CD4-positive, alpha-beta memory T cell (primary cell): Measurements from ENCODE around the gene SCN5A. TPM values are rescaled to one million over a fixed set of nuclear protein-coding genes. Genes with fewer than 3 reads are reported as not detected.

Experiments used
- CTCF ChIA-PET: fragments of 350-600 bp; sonication (Branson Sonifier 250); formaldehyde crosslinking; loops from one replicate; lab custom pipeline; 2021; ENCODE audit warnings: inconsistent platforms; ENCODE audit not compliant: partially characterized antibody; lab: Charles Lee
- POLR2A ChIA-PET: fragments of 350-600 bp; sonication (Branson Sonifier 250); formaldehyde crosslinking; loops from one replicate; lab custom pipeline; 2021; ENCODE audit not compliant: partially characterized antibody; lab: Charles Lee
- DNase-seq, 5 donors: peaks; one replicate each; pipeline versions ENCODE4 v3.0.0 to v3.0.0-alpha.2; 2020 to 2022; ENCODE audit warnings: mixed read lengths in 1 of 5
- H3K27ac ChIP-seq: one replicate; pipeline ENCODE4 v1.7.0; 2013; ENCODE audit warnings: low read depth, low read length
- H3K27me3 ChIP-seq: 2 replicates; pipeline ENCODE4 v1.7.0; 2013; ENCODE audit warnings: mild to moderate bottlenecking, low read length, moderate library complexity; ENCODE audit not compliant: insufficient read depth
- H3K36me3 ChIP-seq: 2 replicates; pipeline ENCODE4 v1.7.0; 2013; ENCODE audit warnings: mild to moderate bottlenecking, low read length, moderate library complexity; ENCODE audit not compliant: insufficient read depth
- H3K4me1 ChIP-seq: 2 replicates; pipeline ENCODE4 v1.7.0; 2013; ENCODE audit warnings: mild to moderate bottlenecking, low read length, moderate library complexity; ENCODE audit not compliant: insufficient read depth
- H3K4me3 ChIP-seq, 2 donors: one replicate each; pipeline ENCODE4 v1.7.0; 2013; ENCODE audit warnings: low read length in 2 of 2, mild to moderate bottlenecking in 1 of 2
- H3K9me3 ChIP-seq, 2 donors: one replicate each; pipeline ENCODE4 v1.7.0; 2013; ENCODE audit warnings: low read length in 2 of 2, control low read depth in 1 of 2; ENCODE audit not compliant: control insufficient read depth in 1 of 2
- H3K27ac Mint-ChIP-seq, 7 donors: one replicate each; pipeline ENCODE4 v1.8.0; 2020 to 2021; ENCODE audit warnings: mixed read lengths in 7 of 7, mild to moderate bottlenecking in 6 of 7, inconsistent platforms in 3 of 7, moderate library complexity in 3 of 7
- H3K27me3 Mint-ChIP-seq, 2 donors: one replicate each; pipeline ENCODE4 v1.8.0; 2020 to 2021; ENCODE audit warnings: mixed read lengths in 2 of 2
- H3K36me3 Mint-ChIP-seq, 2 donors: one replicate each; pipeline ENCODE4 v1.8.0; 2020 to 2021; ENCODE audit warnings: mixed read lengths in 2 of 2, inconsistent platforms in 1 of 2, mild to moderate bottlenecking in 1 of 2
- H3K4me1 Mint-ChIP-seq, 4 donors: one replicate each; pipeline ENCODE4 v1.8.0; 2020 to 2021; ENCODE audit warnings: mixed read lengths in 4 of 4, mild to moderate bottlenecking in 1 of 4
- H3K4me3 Mint-ChIP-seq, 8 donors: one replicate each; pipeline ENCODE4 v1.8.0; 2020 to 2021; ENCODE audit warnings: mixed read lengths in 8 of 8, mild to moderate bottlenecking in 7 of 8, moderate library complexity in 6 of 8, inconsistent platforms in 3 of 8
- H3K9me3 Mint-ChIP-seq, 8 donors: one replicate each; pipeline ENCODE4 v1.8.0; 2020 to 2021; ENCODE audit warnings: mixed read lengths in 8 of 8, mild to moderate bottlenecking in 5 of 8, inconsistent platforms in 3 of 8, moderate library complexity in 1 of 8
- intact Hi-C: fragments of 100-400 bp; cut with micrococcal nuclease; formaldehyde crosslinking; loops from one replicate; pipeline ENCODE4 v1.15.1; 2023
- polyA plus RNA-seq, 2 donors: library from polyadenylated mRNA; unstranded; fragments of 300-500 nt; fragmentation: Illumina TruSeq; gene quantifications; one replicate each; pipeline ENCODE4 v1.2.3, GENCODE V29; 2021
- total RNA-seq, 2 experiments: library from RNA; stranded (reverse); gene quantifications; one replicate each; pipeline ENCODE4 v1.2.3, GENCODE V29; 2021

The SCN5A gene
- total and polyA plus RNA-seq, 4 experiments from 2014 or later = 0.12 to 0.47 TPM; not detected in 2

GRCh38 chr3:38687321-38687720 is 37.8 kb upstream of the SCN5A start:
- no peak overlapping the region for H3K27ac ChIP-seq
- intact Hi-C loops = no loop called here
- H3K9me3 ChIP-seq = no peaks in the 10 kb centered on the region
- ChIA-PET CTCF (no interaction called here), POLR2A (no interaction called here)
- H3K36me3 ChIP-seq = no peaks in the 10 kb centered on the region
- Mint-ChIP-seq H3K4me1 (peaks cover 0 to 1% (median 0%) of the 10 kb centered on the region in 4 donors), H3K36me3 (no peaks in the 10 kb centered on the region), H3K9me3 (no peaks in the 10 kb centered on the region), H3K27me3 (peaks cover 0 to 3% of the 10 kb centered on the region in 2 donors), H3K4me3 (no peak overlapping the region), H3K27ac (no peak overlapping the region)
- no peak for DNase-seq
- no peak overlapping the region for H3K4me3 ChIP-seq
- H3K27me3 ChIP-seq = no peaks in the 10 kb centered on the region
- no peaks in the 10 kb centered on the region for H3K4me1 ChIP-seq

GRCh38 chr3:38684546-38684945 is 35.1 kb upstream of the SCN5A start:
- H3K36me3 ChIP-seq = no peaks in the 10 kb centered on the region
- H3K27ac Mint-ChIP-seq = no peak overlapping the region
- POLR2A ChIA-PET = no interaction called here
- peaks cover 0 to 1% (median 0%) of the 10 kb centered on the region in 4 donors for H3K4me1 Mint-ChIP-seq
- no peaks in the 10 kb centered on the region for H3K4me1 ChIP-seq
- DNase-seq = no peak
- no peaks in the 10 kb centered on the region for H3K9me3 ChIP-seq
- CTCF ChIA-PET = no interaction called here
- H3K36me3 Mint-ChIP-seq = no peaks in the 10 kb centered on the region
- no peak overlapping the region for H3K4me3 Mint-ChIP-seq
- intact Hi-C loops = no loop called here
- no peaks in the 10 kb centered on the region for H3K27me3 ChIP-seq
- peaks cover 0 to 9% of the 10 kb centered on the region in 2 donors for H3K27me3 Mint-ChIP-seq
- no peak overlapping the region for H3K4me3 ChIP-seq
- H3K9me3 Mint-ChIP-seq = no peaks in the 10 kb centered on the region
- H3K27ac ChIP-seq = no peak overlapping the region

DNA sequence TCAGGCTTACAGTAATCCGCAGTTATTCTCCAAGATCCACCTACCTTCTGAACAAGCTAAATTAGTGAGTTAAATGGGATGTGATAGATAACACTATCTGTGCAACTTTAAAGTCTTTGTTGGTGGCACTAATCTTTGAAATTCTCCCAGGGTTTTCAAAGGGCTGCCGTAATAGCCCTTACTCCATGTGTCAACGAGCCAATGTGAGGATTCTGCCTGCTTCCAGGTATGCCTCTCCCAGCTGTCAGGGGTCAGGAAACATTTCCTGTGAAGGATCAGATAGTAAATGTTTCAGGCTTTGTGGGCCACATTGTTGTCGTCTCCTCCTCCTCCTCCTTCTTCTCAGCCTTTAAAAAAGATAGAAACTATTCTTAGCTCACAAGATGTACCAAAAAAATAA is 20.2 kb upstream of the SCN5A start:
- Histone ChIP-seq H3K27me3 (no peaks in the 10 kb centered on the region), H3K4me3 (no peak overlapping the region), H3K36me3 (no peaks in the 10 kb centered on the region), H3K9me3 (no peaks in the 10 kb centered on the region), H3K27ac (no peak overlapping the region), H3K4me1 (no peaks in the 10 kb centered on the region)
- no peaks in the 10 kb centered on the region for H3K4me1 Mint-ChIP-seq
- H3K9me3 Mint-ChIP-seq = no peaks in the 10 kb centered on the region
- ChIA-PET POLR2A (no interaction called here), CTCF (interaction anchor here (2.3 to 2.6 kb wide), 2 partner anchors 13 to 18 kb away, joined by 6 to 12 read pairs; no protein-coding TSS in a partner anchor)
- H3K27me3 Mint-ChIP-seq = peaks cover 7 to 22% of the 10 kb centered on the region in 2 donors
- intact Hi-C loops = no loop called here
- no peaks in the 10 kb centered on the region for H3K36me3 Mint-ChIP-seq
- no peak overlapping the region for H3K4me3 Mint-ChIP-seq
- no peak overlapping the region for H3K27ac Mint-ChIP-seq
- no peak for DNase-seq

DNA sequence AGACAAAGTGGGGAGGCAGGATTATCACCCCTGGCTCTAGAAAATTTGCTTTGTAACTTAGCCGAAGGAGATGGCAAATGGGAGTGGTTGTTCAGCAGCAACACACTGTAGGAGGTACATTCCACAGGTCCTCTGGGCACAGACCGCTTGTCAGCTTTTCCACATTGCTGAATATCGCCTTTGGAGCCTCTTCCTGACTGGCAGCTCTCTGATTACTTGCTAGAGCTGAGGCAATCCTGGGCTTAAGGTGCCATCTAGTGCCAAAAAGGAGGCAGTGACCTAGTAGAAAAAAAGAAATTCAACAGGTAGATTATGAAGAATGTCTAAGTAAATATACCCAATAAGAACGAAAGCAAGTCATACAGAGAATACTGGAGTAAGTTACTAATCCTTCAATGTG is 13.1 kb upstream of the SCN5A start:
- no peaks in the 10 kb centered on the region for H3K36me3 Mint-ChIP-seq

DNA sequence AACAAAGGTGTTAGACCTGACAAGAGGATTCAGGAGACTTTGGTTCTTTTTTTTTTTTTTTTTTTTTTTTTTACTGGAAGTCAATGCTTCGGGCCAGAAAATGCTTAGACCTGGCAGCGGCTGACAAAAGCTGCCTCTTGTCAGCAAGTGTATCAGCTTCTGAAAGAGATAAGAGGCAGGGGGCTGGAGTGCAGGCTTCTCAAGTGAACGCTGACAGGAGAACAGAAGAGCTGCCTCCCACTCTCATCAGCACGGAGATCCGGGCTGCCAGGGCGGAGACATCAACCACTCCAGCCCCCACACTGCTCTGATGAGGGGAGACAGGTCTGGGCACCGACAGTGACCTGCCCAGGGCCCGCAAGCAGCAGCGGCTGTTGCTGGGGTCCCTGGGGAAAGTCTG is 9.4 kb upstream of the SCN5A start:
- peaks cover 0 to 5% (median 3%) of the 10 kb centered on the region in 4 donors for H3K4me1 Mint-ChIP-seq
- Histone ChIP-seq H3K36me3 (no peaks in the 10 kb centered on the region), H3K4me1 (no peaks in the 10 kb centered on the region), H3K9me3 (peaks cover 0 to 6% of the 10 kb centered on the region in 2 donors), H3K4me3 (no peak overlapping the region), H3K27me3 (peaks cover 10% of the 10 kb centered on the region), H3K27ac (no peak overlapping the region)
- H3K4me3 Mint-ChIP-seq = no peak overlapping the region
- H3K27ac Mint-ChIP-seq = no peak overlapping the region
- ChIA-PET CTCF (interaction anchor here (0.5 to 10.1 kb wide), 3 partner anchors 8 to 162 kb away, joined by 3 to 196 read pairs (median 155); partner anchors contain the start of gene EXOG), POLR2A (no interaction called here)
- H3K27me3 Mint-ChIP-seq = peaks cover 33% of the 10 kb centered on the region in 2 donors
- intact Hi-C loops = no loop called here
- no peaks in the 10 kb centered on the region for H3K36me3 Mint-ChIP-seq
- DNase-seq = no peak
- peaks cover 0 to 33% (median 22%) of the 10 kb centered on the region in 8 donors for H3K9me3 Mint-ChIP-seq

More for the DNA sequence above, 13.1 kb upstream of the SCN5A start:
- DNase-seq = no peak
- Mint-ChIP-seq H3K4me1 (no peaks in the 10 kb centered on the region), H3K27me3 (peaks cover 31 to 34% of the 10 kb centered on the region in 2 donors), H3K9me3 (peaks cover 0 to 35% (median 23%) of the 10 kb centered on the region in 8 donors), H3K4me3 (no peak overlapping the region), H3K27ac (no peak overlapping the region)
- Histone ChIP-seq H3K4me1 (no peaks in the 10 kb centered on the region), H3K27ac (no peak overlapping the region), H3K9me3 (peaks cover 0 to 6% of the 10 kb centered on the region in 2 donors), H3K4me3 (no peak overlapping the region), H3K36me3 (no peaks in the 10 kb centered on the region), H3K27me3 (no peaks in the 10 kb centered on the region)
- POLR2A ChIA-PET = no interaction called here
- intact Hi-C loops = no loop called here
- CTCF ChIA-PET = interaction anchor here (1.4 to 2.0 kb wide), 3 partner anchors 8 to 167 kb away, joined by 3 to 7 read pairs (median 4); partner anchors contain the start of gene EXOG

DNA sequence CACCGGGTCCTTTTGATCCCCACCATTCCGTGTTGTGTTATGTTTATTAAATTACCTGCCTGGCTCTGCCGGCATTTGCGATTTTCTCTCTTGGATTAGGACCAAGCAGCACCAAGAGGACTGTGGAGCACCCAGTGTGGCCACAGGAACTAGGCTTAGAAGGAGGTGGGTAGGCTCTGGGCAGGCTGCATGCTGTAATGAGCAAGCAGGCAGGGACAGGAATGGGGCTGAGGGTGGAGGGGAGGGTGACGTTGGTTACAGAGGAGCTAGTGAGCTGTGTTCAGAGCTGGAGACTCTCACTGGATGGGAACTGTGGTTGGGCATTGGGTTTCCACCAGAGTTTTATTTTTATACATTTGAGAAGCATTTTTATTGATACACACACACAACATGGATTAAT is 7.9 kb upstream of the SCN5A start:
- no peaks in the 10 kb centered on the region for H3K36me3 Mint-ChIP-seq
- H3K27ac Mint-ChIP-seq = no peak overlapping the region
- DNase-seq = no peak
- H3K9me3 Mint-ChIP-seq = peaks cover 0 to 20% (median 8%) of the 10 kb centered on the region in 8 donors
- peaks cover 10% of the 10 kb centered on the region for H3K27me3 ChIP-seq
- intact Hi-C loops = no loop called here
- ChIA-PET POLR2A (no interaction called here), CTCF (interaction anchor here (2.1 to 10.1 kb wide), 4 partner anchors 10 to 161 kb away, joined by 12 to 196 read pairs (median 84); partner anchors contain the start of gene EXOG)
- H3K36me3 ChIP-seq = no peaks in the 10 kb centered on the region
- no peak overlapping the region for H3K4me3 Mint-ChIP-seq
- H3K27ac ChIP-seq = no peak overlapping the region
- no peaks in the 10 kb centered on the region for H3K4me1 ChIP-seq
- peaks cover 0 to 5% (median 3%) of the 10 kb centered on the region in 4 donors for H3K4me1 Mint-ChIP-seq
- peaks cover 30 to 31% of the 10 kb centered on the region in 2 donors for H3K27me3 Mint-ChIP-seq
- H3K4me3 ChIP-seq = no peak overlapping the region
- peaks cover 0 to 2% of the 10 kb centered on the region in 2 donors for H3K9me3 ChIP-seq

GRCh38 chr3:38655708-38656300 is 6.3 kb upstream of the SCN5A start:
- CTCF ChIA-PET = interaction anchor here (1.4 to 10.1 kb wide), 9 partner anchors 9 to 175 kb away, joined by 3 to 196 read pairs (median 8); partner anchors contain the start of gene EXOG
- Mint-ChIP-seq H3K36me3 (no peaks in the 10 kb centered on the region), H3K27ac (no peak overlapping the region), H3K9me3 (peaks cover 0 to 5% (median under 1%) of the 10 kb centered on the region in 8 donors), H3K4me3 (no peak overlapping the region), H3K4me1 (peaks cover 0 to 5% (median 4%) of the 10 kb centered on the region in 4 donors), H3K27me3 (peaks cover 24 to 30% of the 10 kb centered on the region in 2 donors)
- peaks cover 4% of the 10 kb centered on the region for H3K4me1 ChIP-seq
- peaks cover 10% of the 10 kb centered on the region for H3K27me3 ChIP-seq
- no peaks in the 10 kb centered on the region for H3K9me3 ChIP-seq
- peak in 4 of 5 donors; percentile 37 to 42 (median 40) for DNase-seq
- H3K4me3 ChIP-seq = no peak overlapping the region
- H3K27ac ChIP-seq = no peak overlapping the region
- H3K36me3 ChIP-seq = no peaks in the 10 kb centered on the region
- intact Hi-C loops = loop anchor here (1.0 kb wide), 3 partner anchors 135 to 682 kb away; partner anchors contain the start of gene EXOG
- POLR2A ChIA-PET = interaction anchor here (0.8 kb wide), 1 partner anchor 160 kb away, joined by 3 read pairs; the partner anchor contains the start of gene EXOG
